HCT116 (cell line): ENCODE results near the gene TWSG1. TPM values are rescaled to one million over a fixed set of nuclear protein-coding genes. Genes with fewer than 3 reads are reported as not detected.

Source experiments
- ATAC-seq: fragments of 200-7000 bp; cut with Tn5 transposase; 2 replicates; pipeline ENCODE4 v1.9.1; 2020; ENCODE audit warnings: mild to moderate bottlenecking, moderate library complexity
- BruUV-seq: library from RNA; stranded (reverse); fragments of 400-500 nt; replicated peaks from 2 replicates; lab custom pipeline; 2021; lab: Mats Ljungman, UMichigan
- CTCF ChIA-PET: fragments of 300-600 bp; sonication (Branson Sonifier 250); formaldehyde crosslinking; loops from one replicate; lab custom pipeline; 2021; ENCODE audit warnings: antibody characterized with exemption; lab: Charles Lee
- POLR2A ChIA-PET: fragments of 300-600, 350-600 bp; sonication (Branson Sonifier 250); formaldehyde crosslinking; loops from one replicate; lab custom pipeline; 2021; ENCODE audit warnings: antibody characterized with exemption; lab: Charles Lee
- RAD21 ChIA-PET, 2 experiments: fragments of 300-600 bp; sonication (Branson Sonifier 250); formaldehyde crosslinking; loops; one replicate each; lab custom pipeline; 2023; ENCODE audit warnings: low total read pairs in 2 of 2; ENCODE audit not compliant: uncharacterized antibody in 2 of 2, unreplicated experiment in 2 of 2, low non-redundant PET in 1 of 2; lab: Charles Lee
- DNase-seq: peaks from one replicate; pipeline ENCODE4 v3.0.0-alpha.2; 2010; ENCODE audit warnings: low read depth, low spot score
- H2AFZ ChIP-seq: fragments of 200-600 bp; shearing (Covaris generic), sonication (generic); 2 replicates; pipeline ENCODE4 v1.6.1; 2017; ENCODE audit warnings: low read depth, mixed run types, mixed read lengths, antibody characterized with exemption, low read length; ENCODE audit not compliant: poor library complexity, severe bottlenecking
- H3K27ac ChIP-seq: 2 replicates; pipeline ENCODE4 v1.5.1; 2012; ENCODE audit warnings: low read depth, low read length
- H3K27me3 ChIP-seq: fragments of 200-600 bp; sonication (generic); 2 replicates; pipeline ENCODE4 v1.6.1; 2016; ENCODE audit warnings: mixed run types, low read length, mixed read lengths; ENCODE audit not compliant: insufficient read depth
- H3K36me3 ChIP-seq, 2 experiments: fragments of 200-500 bp in 1 of 2; fragments of 200-600 bp in 1 of 2; sonication (Bioruptor generic) in 1 of 2; sonication (generic) in 1 of 2; 2 replicates each; pipeline versions ENCODE4 v1.5.1 to v1.6.1; 2014 to 2016; ENCODE audit warnings: low read length in 2 of 2, inconsistent platforms in 1 of 2, mixed read lengths in 1 of 2, mixed run types in 1 of 2; ENCODE audit not compliant: insufficient read depth in 2 of 2, control insufficient read depth in 1 of 2
- H3K4me1 ChIP-seq, 2 experiments: fragments of 200-600 bp in 1 of 2; sonication (generic) in 1 of 2; 2 replicates each; pipeline versions ENCODE4 v1.5.1 to v1.6.1; 2012 to 2017; ENCODE audit warnings: low read length in 2 of 2, inconsistent platforms in 1 of 2, mild to moderate bottlenecking in 1 of 2, mixed read lengths in 1 of 2, mixed run types in 1 of 2, moderate library complexity in 1 of 2; ENCODE audit not compliant: insufficient read depth in 2 of 2, control insufficient read depth in 1 of 2
- H3K4me2 ChIP-seq: fragments of 200-600 bp; sonication (generic); 2 replicates; pipeline ENCODE4 v1.6.1; 2017; ENCODE audit warnings: mixed run types, low read length, mixed read lengths
- H3K4me3 ChIP-seq, 2 experiments: fragments of 200-600 bp in 1 of 2; sonication (generic) in 1 of 2; replicated peaks in 1 of 2; 2 replicates each; pipeline ENCODE4 v1.5.1; 2011 to 2016; ENCODE audit warnings: low read length in 2 of 2, control low read depth in 1 of 2, low read depth in 1 of 2, mild to moderate bottlenecking in 1 of 2, mixed read lengths in 1 of 2, mixed run types in 1 of 2
- H3K79me2 ChIP-seq: fragments of 200-600 bp; sonication (generic); 2 replicates; pipeline ENCODE4 v1.6.1; 2017; ENCODE audit warnings: mild to moderate bottlenecking, mixed run types, low read length, moderate library complexity, mixed read lengths; ENCODE audit not compliant: insufficient read depth
- H3K9ac ChIP-seq: fragments of 200-600 bp; sonication (generic); 2 replicates; pipeline ENCODE4 v1.6.1; 2016; ENCODE audit warnings: low read length, mixed read lengths
- H3K9me2 ChIP-seq: fragments of 200-600 bp; sonication (generic), shearing (Covaris generic); 2 replicates; pipeline ENCODE4 v1.6.1; 2017; ENCODE audit warnings: mixed run types, mild to moderate bottlenecking, moderate library complexity; ENCODE audit not compliant: insufficient read depth
- H3K9me3 ChIP-seq, 2 experiments: fragments of 200-500 bp in 1 of 2; fragments of 200-600 bp in 1 of 2; sonication (Bioruptor generic) in 1 of 2; sonication (generic) in 1 of 2; 2 replicates each; pipeline ENCODE4 v1.6.1; 2014 to 2017; ENCODE audit warnings: low read length in 2 of 2, mixed read lengths in 2 of 2, inconsistent platforms in 1 of 2, low read depth in 1 of 2, mild to moderate bottlenecking in 1 of 2, mixed run types in 1 of 2, moderate library complexity in 1 of 2; ENCODE audit not compliant: control insufficient read depth in 1 of 2, insufficient read depth in 1 of 2
- H4K20me1 ChIP-seq: fragments of 200-600 bp; sonication (generic), shearing (Covaris generic); 2 replicates; pipeline ENCODE4 v1.6.1; 2017; ENCODE audit warnings: mixed run types, mild to moderate bottlenecking, moderate library complexity; ENCODE audit not compliant: insufficient read depth
- ATF3 ChIP-seq: IDR thresholded peaks from 2 replicates; pipeline ENCODE4 v1.6.1; 2012
- CBX3 ChIP-seq: IDR thresholded peaks from 2 replicates; pipeline ENCODE4 v1.6.1; 2012; ENCODE audit warnings: low read depth
- CEBPB ChIP-seq: IDR thresholded peaks from 2 replicates; pipeline ENCODE4 v1.6.1; 2012; ENCODE audit warnings: low read depth
- EGR1 ChIP-seq: IDR thresholded peaks from 2 replicates; pipeline ENCODE4 v1.6.1; 2012; ENCODE audit warnings: low read depth
- ELF1 ChIP-seq: IDR thresholded peaks from 2 replicates; pipeline ENCODE4 v1.6.1; 2012; ENCODE audit warnings: low read depth, borderline replicate concordance
- EZH2 ChIP-seq: fragments of 200-600 bp; sonication (generic); IDR thresholded peaks from 2 replicates; pipeline ENCODE4 v1.6.1; 2017; ENCODE audit warnings: antibody characterized with exemption, mixed run types
- EZH2phosphoT487 ChIP-seq: fragments of 200-600 bp; IDR thresholded peaks from 2 replicates; pipeline ENCODE4 v1.6.1; 2018; ENCODE audit warnings: antibody characterized with exemption, borderline replicate concordance
- JUND ChIP-seq: IDR thresholded peaks from 2 replicates; pipeline ENCODE4 v1.6.1; 2012
- MAX ChIP-seq: IDR thresholded peaks from 2 replicates; pipeline ENCODE4 v1.6.1; 2012
- POLR2A ChIP-seq: IDR thresholded peaks from 2 replicates; pipeline ENCODE4 v1.7.0; 2011; ENCODE audit warnings: borderline replicate concordance; ENCODE audit not compliant: insufficient read depth, insufficient read length; ENCODE audit errors: extremely low read depth
- POLR2AphosphoS5 ChIP-seq: IDR thresholded peaks from 2 replicates; pipeline ENCODE4 v1.6.1; 2011; ENCODE audit warnings: mild to moderate bottlenecking, low read depth, low read length, moderate library complexity
- RAD21 ChIP-seq: IDR thresholded peaks from 2 replicates; pipeline ENCODE4 v1.6.1; 2012; ENCODE audit warnings: low read depth, mild to moderate bottlenecking
- SIN3A ChIP-seq: IDR thresholded peaks from 2 replicates; pipeline ENCODE4 v1.6.1; 2012; ENCODE audit warnings: low read depth
- SP1 ChIP-seq: IDR thresholded peaks from 2 replicates; pipeline ENCODE4 v1.6.1; 2012; ENCODE audit warnings: low read depth
- SRF ChIP-seq: IDR thresholded peaks from 2 replicates; pipeline ENCODE4 v1.6.1; 2012; ENCODE audit warnings: low read depth
- TCF7L2 ChIP-seq: IDR thresholded peaks from 2 replicates; pipeline ENCODE4 v1.7.0; 2011; ENCODE audit warnings: borderline replicate concordance, inconsistent platforms; ENCODE audit not compliant: insufficient read depth, insufficient read length; ENCODE audit errors: extremely low read depth
- ZBTB33 ChIP-seq: IDR thresholded peaks from 2 replicates; pipeline ENCODE4 v1.6.1; 2011; ENCODE audit warnings: mild to moderate bottlenecking, low read length, moderate library complexity; ENCODE audit not compliant: insufficient replicate concordance; ENCODE audit errors: extremely low read depth
- ZNF274 ChIP-seq: fragments of 200-500 bp; sonication (Bioruptor generic); IDR thresholded peaks from 2 replicates; pipeline ENCODE4 v1.6.1; 2014; ENCODE audit warnings: mild to moderate bottlenecking, low read depth, low read length, inconsistent platforms
- intact Hi-C: fragments of 100-400 bp; cut with micrococcal nuclease; formaldehyde crosslinking; loops from 2 replicates; pipeline ENCODE4 v1.10.0; 2022
- total RNA-seq: library from RNA; stranded (reverse); gene quantifications from one replicate; pipeline ENCODE4 v1.2.1, GENCODE V29; 2021; ENCODE audit not compliant: unreplicated experiment

TWSG1 gene
- total RNA-seq, 1 experiment from 2014 or later: 35.7 TPM

- no TSS peak for BruUV-seq
- H3K9me2 ChIP-seq: no peaks in the 10 kb centered on the region
Measured at GRCh38 chr18:9290156-9290555, 44.4 kb upstream of the TWSG1 start.

More at GRCh38 chr18:9290156-9290555, 44.4 kb upstream of the TWSG1 start:
- ATAC-seq: no peak
- H2AFZ ChIP-seq: no peak overlapping the region
- no peaks in the 10 kb centered on the region for H3K4me1 ChIP-seq
- ChIA-PET RAD21 (no interaction called here), POLR2A (no interaction called here), CTCF (no interaction called here)
- H3K79me2 ChIP-seq: no peaks in the 10 kb centered on the region
- no peak overlapping the region for H3K4me2 ChIP-seq
- H3K9me3 ChIP-seq: peaks cover 0 to 5% of the 10 kb centered on the region in 2 experiments; a peak in 1 of 4 replicates
- no peak overlapping the region for H3K9ac ChIP-seq
- no peak for DNase-seq
- TF ChIP-seq CEBPB (no peak), ZNF274 (no peak), ZBTB33 (no peak), CBX3 (no peak), EZH2 (no peak), POLR2A (no peak), SIN3A (no peak), POLR2AphosphoS5 (no peak), SP1 (no peak), MAX (no peak), EGR1 (no peak), ATF3 (no peak), JUND (no peak), EZH2phosphoT487 (no peak), RAD21 (no peak), ELF1 (no peak), SRF (no peak), TCF7L2 (no peak)
- H3K4me3 ChIP-seq: no peak overlapping the region
- no peaks in the 10 kb centered on the region for H3K36me3 ChIP-seq
- H3K27ac ChIP-seq: no peak overlapping the region
- no peaks in the 10 kb centered on the region for H3K27me3 ChIP-seq
- no peaks in the 10 kb centered on the region for H4K20me1 ChIP-seq
- intact Hi-C loops: no loop called here
